GM06990 (cell line): Measurements from ENCODE around the gene ABCC6.
"Not testable (repeated sequence)": the region's sequence is repeated elsewhere in the genome, so short reads cannot be mapped to it uniquely, and the experiment has no call there.

Experiments
- DNase-seq: peaks from one replicate; pipeline ENCODE4 v3.0.0-alpha.2; 2011; ENCODE audit not compliant: insufficient read length; ENCODE audit errors: extremely low read depth
- H3K27me3 ChIP-seq: replicated peaks from 2 replicates; pipeline ENCODE4 v1.6.0; 2011; ENCODE audit warnings: low read length; ENCODE audit not compliant: control insufficient read depth, insufficient read depth
- H3K36me3 ChIP-seq: 2 replicates; pipeline ENCODE4 v1.5.1; 2011; ENCODE audit warnings: low read length; ENCODE audit not compliant: control insufficient read depth, insufficient read depth
- H3K4me3 ChIP-seq: replicated peaks from 2 replicates; pipeline ENCODE4 v1.5.1; 2011; ENCODE audit warnings: low read depth, mild to moderate bottlenecking, control low read depth, low read length
- TF ChIP-seq, protein P1 (sequence below): IDR thresholded peaks from 2 replicates; pipeline ENCODE4 v1.5.1; 2011; ENCODE audit warnings: low read length, control low read depth, mild to moderate bottlenecking, inconsistent platforms; ENCODE audit not compliant: insufficient read depth, poor library complexity, severe bottlenecking

Gene ABCC6

DNA sequence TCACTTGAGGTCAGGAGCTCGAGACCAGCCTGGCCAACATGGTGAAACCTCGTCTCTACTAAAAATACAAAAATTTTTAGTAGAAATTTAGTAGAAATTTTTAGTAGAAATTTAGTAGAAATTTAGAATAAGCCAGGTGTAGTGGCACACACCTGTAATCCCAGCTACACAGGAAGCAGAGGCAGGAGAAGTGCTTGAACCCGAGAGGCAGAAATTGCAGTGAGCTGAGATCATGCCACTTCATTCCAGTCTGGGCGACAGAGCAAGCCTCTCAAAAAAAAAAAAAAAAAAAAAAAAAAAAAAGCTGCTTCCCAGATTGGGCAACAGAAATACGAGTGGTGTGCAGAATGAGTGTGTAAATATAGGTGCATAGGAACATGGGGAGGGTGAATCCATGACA lies 4.5 kb downstream of the ABCC6 start:
- H3K4me3 ChIP-seq, DNase-seq, H3K36me3 ChIP-seq, H3K27me3 ChIP-seq: not testable (repeated sequence)

DNA sequence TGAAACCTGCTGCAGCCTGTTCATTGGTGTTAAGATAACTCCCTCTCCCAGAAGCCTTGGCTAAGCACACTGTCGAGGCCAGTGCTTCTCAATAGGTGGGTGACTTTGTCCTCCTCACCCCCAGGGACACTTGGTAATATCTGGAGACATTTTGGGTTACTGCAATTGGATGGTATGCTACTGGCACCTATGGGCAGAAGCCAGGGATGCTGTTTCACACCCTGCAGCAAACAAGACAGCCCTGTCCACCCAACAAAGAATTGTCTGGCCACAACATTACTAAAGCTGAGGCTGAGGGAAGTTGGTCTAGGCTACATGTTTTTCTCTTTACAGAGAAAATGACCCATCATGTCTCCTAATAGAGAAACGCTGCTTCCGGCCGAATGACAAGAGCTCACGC lies 4.9 kb downstream of the ABCC6 start:
- not testable (repeated sequence) for H3K36me3 ChIP-seq, DNase-seq, H3K4me3 ChIP-seq, H3K27me3 ChIP-seq

DNA sequence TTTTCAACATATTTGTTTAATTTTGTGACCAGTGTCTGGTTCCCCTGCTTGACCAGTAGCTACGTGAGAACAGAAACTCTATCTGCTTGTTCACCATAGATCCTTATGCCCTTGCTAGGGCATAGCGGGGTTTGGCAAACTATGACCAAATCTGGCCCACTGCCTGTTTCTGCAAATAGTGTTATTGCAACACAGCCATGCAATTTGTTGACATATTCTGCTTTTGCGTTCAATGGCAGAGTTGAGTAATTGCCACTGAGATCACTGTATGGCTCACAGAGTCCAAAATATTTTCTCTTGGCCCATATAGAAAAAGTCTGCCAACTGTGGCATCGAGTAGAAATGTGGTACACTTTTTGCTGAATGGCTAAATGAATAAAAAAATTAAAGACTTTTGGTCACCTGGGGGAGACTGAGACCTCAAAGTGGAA lies 9.4 kb downstream of the ABCC6 start:
- not testable (repeated sequence) for H3K36me3 ChIP-seq, H3K4me3 ChIP-seq, DNase-seq, H3K27me3 ChIP-seq

DNA sequence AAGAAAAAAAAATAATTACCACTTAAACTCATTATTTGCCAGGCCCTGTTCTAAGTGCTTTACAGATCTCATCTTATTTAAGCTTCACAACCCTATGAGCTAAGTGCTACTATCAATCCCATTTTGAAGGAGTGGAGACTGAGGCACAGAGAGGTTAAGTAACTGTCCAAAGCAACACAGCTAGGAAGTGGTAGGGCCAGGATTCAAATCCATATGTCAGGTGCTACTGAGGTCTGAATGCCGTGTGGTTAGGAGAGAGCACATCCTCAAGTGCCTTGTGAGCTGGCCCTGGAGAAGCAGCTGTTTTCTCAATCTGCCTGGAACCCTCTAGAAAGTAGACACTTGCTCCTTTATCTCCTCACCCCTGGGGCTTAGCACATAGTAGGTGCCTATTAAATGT lies 11.9 kb downstream of the ABCC6 start:
- not testable (repeated sequence) for H3K4me3 ChIP-seq, H3K27me3 ChIP-seq, H3K36me3 ChIP-seq, DNase-seq

DNA sequence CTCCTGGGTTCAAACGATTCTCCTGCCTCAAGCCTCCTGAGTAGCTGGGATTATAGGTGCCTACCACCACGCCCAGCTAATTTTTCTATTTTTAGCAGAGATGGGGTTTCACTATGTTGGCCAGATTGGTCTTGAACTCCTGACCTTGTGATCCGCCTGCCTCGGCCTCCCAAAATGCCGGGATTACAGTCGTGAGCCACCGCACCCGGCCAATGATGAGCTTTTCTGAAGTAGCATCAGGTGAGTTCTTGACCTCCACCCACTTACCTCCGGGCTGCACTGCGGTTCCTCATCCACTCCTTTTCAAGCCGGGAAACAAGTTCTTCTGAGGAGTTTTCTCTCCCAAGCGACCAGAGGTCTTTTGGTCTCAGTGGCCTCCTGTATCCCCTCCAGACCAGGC lies 14.8 kb downstream of the ABCC6 start:
- not testable (repeated sequence) for H3K36me3 ChIP-seq, H3K27me3 ChIP-seq, DNase-seq, H3K4me3 ChIP-seq

DNA sequence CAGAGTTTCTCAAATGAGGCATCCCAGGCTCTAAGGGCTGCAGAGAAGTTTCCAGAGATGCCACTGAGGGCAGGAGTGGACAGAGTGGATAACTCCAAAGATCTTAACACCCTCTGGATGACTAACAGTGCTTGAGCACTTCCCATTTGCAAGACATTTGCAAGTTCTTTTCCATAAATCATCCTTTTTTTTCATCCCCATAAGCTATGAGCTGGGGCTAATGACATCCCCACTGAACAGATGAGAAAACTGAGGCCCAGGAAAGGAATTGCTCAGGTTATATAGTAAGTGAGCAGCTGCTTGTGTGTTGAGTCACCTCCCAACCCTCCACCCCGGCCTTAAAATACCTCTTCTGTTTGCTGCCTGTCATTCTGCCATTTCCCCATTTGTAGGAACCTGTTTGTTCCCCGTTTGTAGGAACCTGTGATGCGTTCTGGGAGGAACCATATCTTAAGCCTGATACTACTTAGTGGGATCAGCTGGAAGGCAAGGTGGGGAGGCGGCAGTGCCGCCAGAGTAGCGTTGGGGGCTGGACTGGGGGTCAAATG lies 15.4 kb downstream of the ABCC6 start:
- DNase-seq, H3K27me3 ChIP-seq, H3K36me3 ChIP-seq, H3K4me3 ChIP-seq: not testable (repeated sequence)

DNA sequence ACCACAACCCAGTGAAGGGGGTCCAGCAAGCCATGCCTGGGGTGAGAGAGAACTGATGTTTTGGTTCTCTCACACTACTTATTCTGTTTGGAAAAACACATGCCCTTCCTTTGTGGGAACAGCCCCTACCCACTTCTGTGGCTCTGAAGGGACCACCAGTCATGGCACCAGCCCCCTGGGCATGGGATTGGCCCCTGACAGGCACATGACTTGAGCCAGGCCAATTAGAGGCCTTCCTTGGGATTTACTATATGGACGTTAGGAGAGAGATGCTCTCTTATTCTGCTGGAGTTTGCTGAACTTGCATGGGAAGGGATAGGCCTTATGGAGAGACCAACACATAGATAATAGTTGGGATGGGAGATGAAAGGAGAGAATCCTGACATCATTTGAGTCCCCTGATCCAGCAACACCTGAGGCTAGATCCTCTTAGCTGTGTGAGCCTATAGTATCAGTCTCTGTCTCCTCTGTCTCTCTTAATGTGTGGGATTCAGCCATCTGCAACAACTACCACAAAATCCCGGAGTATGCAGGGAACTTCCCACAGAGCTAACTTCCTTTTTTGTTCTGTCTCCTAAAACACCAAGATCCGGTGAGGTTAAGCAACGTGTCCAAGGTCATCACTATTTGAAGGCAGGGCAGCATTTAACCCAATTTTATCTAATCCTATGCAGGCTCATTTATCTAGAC lies 16.1 kb downstream of the ABCC6 start:
- not testable (repeated sequence) for H3K27me3 ChIP-seq, H3K4me3 ChIP-seq, H3K36me3 ChIP-seq, DNase-seq

DNA sequence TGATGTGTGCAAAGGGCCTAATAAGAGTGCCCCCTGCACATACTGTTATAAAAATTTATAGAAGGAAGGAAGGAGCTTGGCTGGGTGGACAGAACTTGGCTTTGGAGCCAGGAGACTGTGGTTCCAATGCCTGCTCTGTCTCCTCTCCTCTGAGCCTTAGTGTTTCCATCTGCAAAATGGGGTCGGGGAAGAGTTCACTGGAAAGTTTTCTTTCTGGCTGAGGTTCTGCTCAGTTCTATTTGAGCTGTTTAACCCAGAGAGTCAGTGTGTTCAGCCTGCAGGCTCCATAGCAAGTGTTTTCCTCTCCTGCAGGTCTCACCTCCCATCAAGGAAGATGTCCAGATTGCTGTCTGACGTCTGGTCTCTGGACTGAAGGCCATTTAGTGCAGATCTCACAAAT lies 17.4 kb downstream of the ABCC6 start:
- H3K4me3 ChIP-seq, DNase-seq, H3K27me3 ChIP-seq, H3K36me3 ChIP-seq: not testable (repeated sequence)

DNA sequence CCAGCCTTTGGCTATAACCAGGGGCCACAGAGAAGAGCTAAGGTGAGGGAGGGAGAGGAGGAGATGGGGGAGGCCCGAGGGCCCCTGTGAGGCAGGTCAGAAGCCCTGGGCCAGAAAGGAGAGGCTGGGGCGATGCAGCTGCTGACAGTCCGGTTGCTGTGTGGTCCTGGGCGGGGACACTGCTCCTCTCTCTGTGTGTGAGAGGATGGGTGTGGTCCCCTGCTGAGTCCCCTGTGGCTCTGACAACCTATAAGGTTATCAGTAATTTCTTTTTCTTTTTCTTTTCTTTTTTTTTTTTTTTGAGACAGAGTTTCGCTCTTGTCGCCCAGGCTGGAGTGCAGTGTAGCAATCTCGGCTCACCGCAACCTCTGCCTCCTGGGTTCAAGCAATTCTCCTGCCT lies 18.7 kb downstream of the ABCC6 start:
- not testable (repeated sequence) for DNase-seq, H3K36me3 ChIP-seq, H3K4me3 ChIP-seq

DNA sequence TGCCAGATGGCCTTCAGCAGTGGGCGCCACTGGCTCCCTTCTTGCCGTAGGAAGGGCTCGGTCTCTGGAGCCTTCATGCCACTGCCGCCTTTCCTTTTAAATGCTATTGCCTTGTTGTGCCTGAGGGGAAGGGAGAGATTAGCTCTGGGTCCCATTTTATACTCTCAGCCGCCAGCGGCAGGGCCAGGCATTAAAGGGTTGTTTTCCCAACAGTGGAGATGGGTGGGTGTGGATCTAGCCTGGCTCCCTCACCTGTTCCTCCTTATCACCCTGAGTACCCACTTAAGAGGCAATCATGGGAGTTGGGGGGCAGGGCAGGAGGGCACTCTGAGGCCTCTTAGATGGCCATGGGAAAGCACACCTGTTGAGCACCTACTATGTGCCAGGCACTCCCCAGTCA lies 19.8 kb downstream of the ABCC6 start:
- H3K4me3 ChIP-seq, DNase-seq, H3K27me3 ChIP-seq, H3K36me3 ChIP-seq: not testable (repeated sequence)

More for the DNA sequence above, 18.7 kb downstream of the ABCC6 start:
- H3K27me3 ChIP-seq, result not testable (repeated sequence)

DNA sequence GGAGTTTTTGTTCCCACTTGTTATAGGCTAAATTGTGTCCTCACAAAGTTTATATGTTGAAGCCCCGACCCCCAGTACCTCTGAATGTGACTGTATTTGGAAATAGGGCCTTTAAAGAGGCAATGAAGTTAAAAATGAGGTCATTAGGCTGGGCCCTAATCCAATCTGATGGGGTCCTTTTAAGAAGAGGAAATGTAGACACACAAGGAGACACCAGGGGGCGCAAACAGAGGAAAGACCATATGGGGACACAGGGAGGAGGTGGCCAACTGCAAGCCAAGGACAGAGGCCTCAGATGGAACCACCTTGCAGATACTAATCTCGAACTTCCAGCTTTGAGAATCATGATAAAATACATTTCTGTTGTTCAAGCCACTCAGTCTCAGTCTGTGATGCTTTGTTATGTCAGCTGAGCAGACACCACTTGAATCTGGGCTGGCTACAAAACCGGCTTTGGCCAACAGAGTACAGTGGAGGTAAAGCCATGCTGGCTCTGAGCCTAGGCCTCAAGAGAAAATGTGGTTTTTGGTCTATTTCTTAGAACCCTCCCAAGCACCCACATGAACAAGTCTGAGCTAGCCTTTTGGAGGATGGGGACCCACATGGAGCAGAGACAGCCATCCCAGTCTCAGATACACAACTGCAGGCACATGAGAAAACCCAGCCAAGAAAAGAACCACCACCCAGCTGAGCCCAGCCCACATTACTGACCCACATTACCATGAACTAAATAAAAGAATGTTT lies 20.7 kb downstream of the ABCC6 start:
- H3K4me3 ChIP-seq, H3K27me3 ChIP-seq, DNase-seq, H3K36me3 ChIP-seq: not testable (repeated sequence)
- TF ChIP-seq, protein P1, sequence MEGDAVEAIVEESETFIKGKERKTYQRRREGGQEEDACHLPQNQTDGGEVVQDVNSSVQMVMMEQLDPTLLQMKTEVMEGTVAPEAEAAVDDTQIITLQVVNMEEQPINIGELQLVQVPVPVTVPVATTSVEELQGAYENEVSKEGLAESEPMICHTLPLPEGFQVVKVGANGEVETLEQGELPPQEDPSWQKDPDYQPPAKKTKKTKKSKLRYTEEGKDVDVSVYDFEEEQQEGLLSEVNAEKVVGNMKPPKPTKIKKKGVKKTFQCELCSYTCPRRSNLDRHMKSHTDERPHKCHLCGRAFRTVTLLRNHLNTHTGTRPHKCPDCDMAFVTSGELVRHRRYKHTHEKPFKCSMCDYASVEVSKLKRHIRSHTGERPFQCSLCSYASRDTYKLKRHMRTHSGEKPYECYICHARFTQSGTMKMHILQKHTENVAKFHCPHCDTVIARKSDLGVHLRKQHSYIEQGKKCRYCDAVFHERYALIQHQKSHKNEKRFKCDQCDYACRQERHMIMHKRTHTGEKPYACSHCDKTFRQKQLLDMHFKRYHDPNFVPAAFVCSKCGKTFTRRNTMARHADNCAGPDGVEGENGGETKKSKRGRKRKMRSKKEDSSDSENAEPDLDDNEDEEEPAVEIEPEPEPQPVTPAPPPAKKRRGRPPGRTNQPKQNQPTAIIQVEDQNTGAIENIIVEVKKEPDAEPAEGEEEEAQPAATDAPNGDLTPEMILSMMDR, result peak; percentile 36

DNA sequence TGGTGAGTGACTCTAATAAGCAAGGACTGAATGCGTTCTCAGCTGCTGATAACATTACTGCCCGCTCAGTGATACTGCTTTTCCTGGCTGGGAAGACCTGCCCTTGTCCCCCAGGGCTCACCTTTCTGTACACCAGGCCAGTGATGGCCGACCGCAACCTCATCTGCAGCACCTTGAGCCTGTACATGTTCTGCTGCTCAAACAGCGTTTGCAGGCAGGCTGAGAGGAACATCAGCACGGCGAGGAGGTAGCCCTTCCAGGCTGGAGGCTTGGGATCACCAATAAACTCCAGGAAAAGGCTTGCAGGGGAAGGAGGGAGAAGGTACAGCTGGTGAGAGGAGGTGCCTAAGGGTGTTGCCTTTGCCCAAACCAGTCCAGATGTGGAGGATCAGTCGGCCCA lies 21.4 kb downstream of the ABCC6 start:
- H3K36me3 ChIP-seq, H3K4me3 ChIP-seq, H3K27me3 ChIP-seq, DNase-seq: not testable (repeated sequence)

DNA sequence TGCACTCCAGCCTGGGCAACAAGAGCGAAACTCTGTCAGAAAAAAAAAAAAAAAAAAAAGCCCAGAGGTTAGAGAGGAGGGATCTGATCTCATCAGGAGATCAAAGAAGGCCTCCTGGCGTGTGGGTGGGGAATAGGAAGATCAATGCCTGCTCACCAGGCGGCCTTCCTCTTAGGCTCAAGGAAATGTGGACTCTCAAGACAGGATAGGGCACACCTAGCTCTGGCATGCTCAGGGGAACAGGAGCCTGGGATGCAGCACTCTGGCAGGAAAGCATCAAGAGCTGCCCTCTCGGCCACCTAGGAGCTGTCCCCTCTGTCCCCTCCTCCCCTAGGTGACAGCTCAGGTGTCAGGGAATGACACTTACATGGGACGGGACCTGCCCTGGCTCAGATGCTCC lies 22.9 kb downstream of the ABCC6 start:
- H3K4me3 ChIP-seq, H3K36me3 ChIP-seq, H3K27me3 ChIP-seq, DNase-seq: not testable (repeated sequence)
